Renal cortex interstitium (tissue), 11 donors: ENCODE results near the gene CDK11A. TPM values are rescaled to one million over a fixed set of nuclear protein-coding genes. Genes with fewer than 3 reads are reported as not detected.
"Not testable (repeated sequence)": the region's sequence is repeated elsewhere in the genome, so short reads cannot be mapped to it uniquely, and the experiment has no call there.

ENCODE experiments used
- DNase-seq, 11 donors: peaks; one replicate each; pipeline ENCODE4 v3.0.0-alpha.2; 2013; ENCODE audit warnings: low read depth in 9 of 11, low spot score in 4 of 11; ENCODE audit errors: extremely low read depth in 1 of 11
- polyA plus RNA-seq, 3 donors: library from polyadenylated mRNA; unstranded; fragments of 120-200 nt; gene quantifications; one replicate each; pipeline ENCODE4 v1.2.1, GENCODE V29; 2013; ENCODE audit not compliant: insufficient read length in 3 of 3

CDK11A gene
- polyA plus RNA-seq, 3 donors, result 28.4 to 41.3 (median 38.4) TPM

DNA sequence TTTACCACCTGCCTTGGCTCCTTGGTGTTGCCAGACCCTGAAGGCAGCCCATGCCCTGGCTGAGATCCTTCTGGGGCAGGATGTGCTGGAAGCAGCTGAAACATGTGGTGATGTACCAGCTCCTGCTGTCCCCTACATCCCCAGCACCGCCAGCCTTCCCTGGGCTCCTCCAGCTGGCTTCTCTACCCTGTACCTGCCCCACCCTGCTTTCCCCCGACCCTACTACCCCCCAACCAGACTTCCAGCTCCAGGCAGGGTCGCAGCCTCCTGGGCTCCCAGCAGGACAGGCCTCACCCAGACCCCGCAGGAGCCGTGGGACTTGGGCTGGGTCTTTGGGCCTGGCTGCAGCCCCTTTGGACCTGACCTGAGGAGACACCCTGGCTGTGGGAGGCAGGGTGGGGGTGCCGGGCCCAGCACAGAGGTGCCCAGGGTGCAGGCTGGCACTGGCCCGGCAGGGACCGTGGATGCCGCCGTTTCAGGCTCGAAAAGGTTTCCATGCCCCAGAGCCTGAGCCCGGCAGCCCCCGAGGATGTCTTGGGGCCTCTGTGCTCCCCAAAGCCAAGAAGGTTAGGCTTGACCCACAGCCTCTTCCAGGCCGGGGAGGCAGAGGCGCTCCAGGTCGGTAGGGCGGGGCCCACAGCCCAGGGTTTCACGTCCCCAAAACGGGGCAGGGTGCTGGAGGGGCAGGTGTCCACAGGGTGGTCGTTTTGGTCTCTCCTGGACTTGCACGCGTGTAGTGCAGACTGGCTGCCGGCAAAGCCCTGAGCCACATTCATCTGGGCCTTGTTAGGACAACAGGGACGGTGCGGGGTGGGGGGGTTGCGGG lies 26.6 kb downstream of the CDK11A start:
- not testable (repeated sequence) for DNase-seq

GRCh38 chr1:1696431-1697357 lies 27.5 kb downstream of the CDK11A start:
- DNase-seq, result not testable (repeated sequence)

DNA sequence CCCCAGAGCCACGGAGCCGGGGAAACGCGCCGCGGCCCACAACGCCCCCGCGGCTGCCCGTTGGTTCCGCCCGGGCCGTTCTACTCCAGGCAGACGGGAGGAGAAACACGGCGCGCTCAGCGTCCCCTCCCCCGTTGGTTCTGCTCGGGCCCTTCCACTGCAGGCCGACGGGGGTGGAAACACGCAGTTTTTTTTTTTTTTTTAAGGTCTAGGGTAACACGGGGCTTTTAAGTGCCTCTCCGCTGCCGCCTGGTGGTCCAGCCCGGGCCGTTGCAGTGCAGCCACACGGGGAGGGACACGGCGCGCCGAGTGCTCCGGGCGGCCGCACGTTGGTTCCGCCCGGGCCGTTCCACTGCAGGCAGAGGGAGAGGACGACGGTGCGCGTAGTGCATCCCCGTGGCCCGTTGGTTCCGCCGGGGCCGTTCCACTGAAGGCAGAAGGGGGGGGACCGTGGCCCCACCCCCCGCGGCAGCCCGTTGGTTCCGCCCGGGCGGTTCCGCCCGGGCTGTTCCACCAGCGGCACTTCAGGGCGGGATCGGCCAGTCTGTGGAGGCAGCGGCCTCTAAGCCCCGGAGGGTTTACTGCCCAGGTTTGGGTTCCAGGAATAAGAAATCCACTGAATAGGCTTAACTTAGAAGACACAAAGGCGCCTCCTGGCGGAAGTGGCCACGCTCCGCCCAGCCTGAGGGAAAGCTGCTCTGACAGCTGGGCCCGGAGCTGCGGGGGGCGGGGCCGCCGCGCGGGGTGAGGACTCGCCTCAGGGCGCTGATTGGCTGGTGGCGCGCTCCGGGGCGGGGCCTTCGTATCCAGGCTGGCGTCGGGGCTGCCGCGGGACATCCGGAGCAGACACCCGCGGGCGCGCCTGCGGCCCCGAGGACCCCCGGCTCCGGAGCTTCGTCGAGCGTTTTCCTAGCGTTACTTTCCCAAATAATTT lies 31.2 kb downstream of the CDK11A start, which contains the start of gene SLC35E2B:
SLC35E2B (minus strand) TSS at position 82 of the 934 bp plus-strand sequence. CDS start 16,096 bp downstream, outside the sequence.
- DNase-seq, result peak; percentile 61 to 93 (median 86)

GRCh38 chr1:1692324-1692713 lies 31.8 kb downstream of the CDK11A start:
- peak in 9 of 11 donors; percentile 22 to 57 (median 44) for DNase-seq

- DNase-seq, result not testable (repeated sequence)
Measured at GRCh38 chr1:1691443-1691842, 32.7 kb downstream of the CDK11A start.

DNA sequence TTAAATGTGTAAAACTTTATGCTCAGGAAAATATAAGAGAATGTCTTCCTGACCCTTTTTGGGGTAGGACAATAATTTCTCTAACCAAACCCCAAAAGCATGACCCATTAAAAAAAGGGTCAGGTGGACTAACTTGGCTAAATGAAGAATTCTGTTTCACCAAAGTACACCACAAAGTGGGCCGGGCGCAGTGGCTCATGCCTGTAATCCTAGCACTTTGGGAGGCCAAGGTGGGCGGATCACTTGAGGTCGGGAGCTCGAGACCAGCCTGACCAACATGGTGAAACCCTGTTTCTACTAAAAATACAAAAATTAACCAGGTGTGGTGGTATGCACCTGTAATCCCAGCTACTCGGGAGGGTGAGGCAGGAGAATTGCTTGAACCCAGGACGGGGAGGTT lies 34.6 kb downstream of the CDK11A start:
- not testable (repeated sequence) for DNase-seq

DNA sequence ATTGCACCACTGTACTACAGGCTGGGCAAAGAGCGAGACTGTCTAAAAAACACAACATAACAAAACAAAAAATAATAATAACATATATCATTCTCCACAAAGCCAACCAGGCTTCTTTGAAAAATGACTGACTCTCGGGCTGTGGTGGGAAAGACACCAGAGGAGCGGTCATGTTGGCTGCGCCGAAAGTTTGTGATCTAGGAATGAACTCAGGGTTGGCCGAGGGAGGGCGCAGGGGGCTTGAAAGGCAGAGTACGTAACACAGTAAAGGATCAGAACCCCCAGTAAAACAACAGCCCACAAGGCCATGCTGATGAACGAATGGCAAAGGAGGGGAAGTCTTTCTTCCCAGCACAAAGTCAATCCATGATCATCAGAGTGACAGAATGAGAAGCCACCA lies 36.3 kb downstream of the CDK11A start:
- DNase-seq, result no peak

- DNase-seq, result no peak
Measured at GRCh38 chr1:1684031-1684681, 40.0 kb downstream of the CDK11A start.

GRCh38 chr1:1683104-1683905 lies 40.9 kb downstream of the CDK11A start:
- no peak for DNase-seq

GRCh38 chr1:1680912-1681273 lies 43.3 kb downstream of the CDK11A start:
- DNase-seq, result no peak

DNA sequence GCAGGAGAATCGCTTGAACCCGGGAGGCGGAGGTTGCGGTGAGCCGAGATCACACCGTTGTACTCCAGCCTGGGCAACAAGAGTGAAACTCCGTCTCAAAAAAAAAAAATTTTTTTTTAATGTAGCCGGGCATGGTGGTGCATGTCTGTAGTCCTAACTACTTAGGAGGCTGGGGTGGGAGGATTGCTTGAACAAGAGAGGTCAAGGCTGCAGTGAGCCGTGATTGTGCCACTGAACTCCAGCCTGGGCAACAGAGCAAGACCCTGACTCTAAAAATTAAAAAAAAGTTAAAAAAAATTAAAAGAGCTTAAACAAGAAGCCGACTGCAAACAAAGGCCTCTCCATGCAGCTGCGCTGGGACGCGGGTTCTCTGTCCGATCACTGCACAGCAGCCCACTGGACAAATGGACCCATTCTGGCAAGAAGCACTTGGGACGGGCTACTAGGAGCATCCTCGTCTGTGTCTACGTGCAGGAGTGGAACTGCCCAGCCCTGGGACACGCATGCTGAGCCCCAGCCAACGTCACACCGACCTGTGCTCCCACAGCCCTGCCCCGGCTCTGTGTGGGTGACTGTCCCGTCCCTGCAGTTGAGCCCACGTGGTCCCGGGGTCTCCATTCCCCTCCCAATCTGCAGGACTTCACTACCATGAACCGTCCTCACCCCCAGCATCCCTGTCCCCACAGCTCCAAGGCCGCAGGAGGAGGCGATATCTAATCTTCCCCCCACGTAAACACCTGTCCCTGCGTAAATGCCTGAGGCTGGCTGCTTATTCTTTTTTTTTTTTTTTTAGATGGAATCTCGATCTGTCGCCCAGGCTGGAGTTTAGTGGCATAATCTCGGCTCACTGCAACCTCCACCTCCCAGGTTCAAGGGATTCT lies 43.9 kb downstream of the CDK11A start:
- no peak for DNase-seq

DNA sequence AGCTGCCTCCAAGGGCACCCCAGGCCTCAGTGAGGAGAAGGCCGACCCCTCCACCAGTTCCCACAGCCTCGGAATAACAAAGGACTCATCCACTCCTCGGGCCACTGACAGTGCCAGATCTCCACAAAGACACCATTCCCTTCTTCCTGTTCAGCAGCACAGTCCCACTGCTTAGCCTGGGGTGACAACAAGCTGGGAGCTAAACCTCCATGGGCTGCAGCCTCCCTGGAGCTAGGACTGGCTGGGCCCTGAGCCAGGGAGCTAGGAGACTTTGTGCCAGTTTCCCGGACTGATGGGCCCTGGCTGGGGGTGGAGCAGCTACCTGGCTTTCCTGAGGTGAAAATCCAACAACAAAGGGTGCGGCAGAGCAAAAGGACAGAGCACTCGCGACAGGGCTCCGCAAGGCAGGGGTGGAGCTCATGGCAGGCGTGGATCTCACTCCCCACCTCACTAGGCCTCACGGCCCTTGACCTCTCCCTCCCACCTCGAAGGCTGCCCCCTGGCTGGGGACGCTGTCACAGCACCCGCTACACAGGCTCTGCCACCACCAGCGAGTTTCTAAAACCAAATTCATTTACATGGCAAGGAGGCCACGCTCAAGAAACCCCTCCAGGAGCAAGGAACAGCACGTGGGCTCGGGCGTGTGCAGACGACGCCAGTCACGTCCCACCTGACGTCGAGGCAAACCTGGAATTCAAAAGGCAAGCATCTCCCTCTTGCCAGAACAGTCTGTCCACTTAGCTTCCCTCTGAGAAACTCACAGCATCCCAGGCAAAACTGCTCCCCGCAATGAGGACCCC lies 45.4 kb downstream of the CDK11A start:
- no peak for DNase-seq

DNA sequence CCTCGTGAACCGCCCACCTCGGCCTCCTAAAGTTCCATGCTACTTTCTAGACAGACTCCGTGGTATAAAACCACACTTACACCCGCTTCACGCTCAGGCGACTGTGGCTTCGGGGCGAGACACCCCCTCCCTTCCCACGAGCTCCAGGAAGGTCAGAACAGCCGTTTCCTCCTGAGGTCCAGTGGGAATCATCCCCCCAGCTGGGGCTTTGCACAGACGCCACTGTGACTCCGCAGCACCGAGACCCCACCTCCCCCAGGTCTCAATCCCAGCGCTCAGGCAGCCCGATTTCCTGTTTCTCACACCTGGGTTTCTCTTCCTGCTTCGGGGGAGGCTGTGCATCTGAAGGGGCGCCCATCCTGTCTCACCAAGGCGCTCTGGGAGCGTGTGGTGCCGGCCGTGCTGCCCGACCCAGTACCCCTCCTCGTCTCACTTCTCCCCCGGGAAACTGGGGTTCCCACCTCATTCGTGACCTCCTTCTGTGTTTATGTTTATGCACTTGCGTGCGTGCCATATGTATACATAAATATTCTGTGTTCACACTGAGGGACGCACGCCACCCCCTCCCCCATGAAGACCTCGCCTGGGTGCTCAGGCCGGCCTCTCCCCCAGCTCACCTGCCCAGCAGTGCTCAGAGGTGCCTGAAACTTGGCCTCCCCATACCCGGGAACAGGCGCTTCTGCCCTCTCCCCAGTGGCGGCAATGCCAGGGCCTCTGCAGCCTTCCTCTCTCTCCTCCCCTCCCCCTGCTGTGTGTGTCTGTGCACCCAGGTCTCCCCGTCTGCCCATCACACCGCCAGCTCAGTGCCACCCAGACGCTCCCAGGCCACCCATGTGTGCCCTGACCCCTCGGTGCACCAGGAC lies 46.2 kb downstream of the CDK11A start:
- DNase-seq, result no peak

DNA sequence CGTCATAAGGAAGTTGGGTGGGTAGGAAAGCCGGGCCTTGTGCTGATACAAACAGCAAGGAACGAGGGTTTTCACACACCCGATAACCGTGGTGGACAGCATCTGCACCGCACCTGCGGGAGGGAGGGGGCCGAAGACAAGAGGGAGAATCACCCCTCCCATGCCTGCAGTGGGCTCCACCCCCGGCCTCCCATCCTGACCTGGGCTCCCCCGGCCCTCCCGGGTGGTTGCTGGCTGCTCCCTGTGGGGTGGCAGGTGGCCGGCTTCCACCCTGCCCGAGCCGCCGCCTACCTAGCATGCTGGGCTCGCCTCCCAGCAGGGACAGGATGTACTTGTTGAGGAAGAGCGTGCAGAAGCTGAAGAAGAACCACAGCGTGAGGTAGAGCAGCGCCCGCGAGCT lies 48.1 kb downstream of the CDK11A start:
- not testable (repeated sequence) for DNase-seq

DNA sequence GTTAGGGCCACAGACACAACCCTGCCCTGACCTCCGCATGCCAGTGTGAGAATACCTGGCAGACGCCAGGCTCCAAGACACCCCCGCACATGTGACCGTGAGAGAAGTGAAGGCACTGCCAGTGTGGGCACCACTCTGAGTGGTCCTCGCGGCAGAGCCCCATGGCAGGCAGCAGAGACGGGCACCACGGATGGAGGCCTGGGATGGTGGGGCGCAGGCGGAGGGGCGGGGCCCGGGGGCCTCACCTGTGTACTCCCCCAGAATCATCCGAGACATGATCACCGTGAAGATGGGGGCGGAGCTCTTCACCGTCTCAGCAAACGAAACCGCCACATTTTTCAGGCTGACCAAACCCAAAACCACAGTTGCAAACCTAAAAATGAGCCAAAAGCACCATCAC lies 48.9 kb downstream of the CDK11A start:
- DNase-seq, result not testable (repeated sequence)
